NCI-H526 treated with DMSO at 0.1 percent for 48 hours (cell line): ENCODE measurements around the gene VPS13C.
"Not testable (repeated sequence)": the region's sequence is repeated elsewhere in the genome, so short reads cannot be mapped to it uniquely, and the experiment has no call there.

Experiments used
- DNase-seq: peaks from one replicate; lab custom pipeline; 2025; lab: John Stamatoyannopoulos, UW

Gene VPS13C

GRCh38 chr15:62035256-62035924 lies 24.9 kb downstream of the VPS13C start:
- DNase-seq, result no peak

DNA sequence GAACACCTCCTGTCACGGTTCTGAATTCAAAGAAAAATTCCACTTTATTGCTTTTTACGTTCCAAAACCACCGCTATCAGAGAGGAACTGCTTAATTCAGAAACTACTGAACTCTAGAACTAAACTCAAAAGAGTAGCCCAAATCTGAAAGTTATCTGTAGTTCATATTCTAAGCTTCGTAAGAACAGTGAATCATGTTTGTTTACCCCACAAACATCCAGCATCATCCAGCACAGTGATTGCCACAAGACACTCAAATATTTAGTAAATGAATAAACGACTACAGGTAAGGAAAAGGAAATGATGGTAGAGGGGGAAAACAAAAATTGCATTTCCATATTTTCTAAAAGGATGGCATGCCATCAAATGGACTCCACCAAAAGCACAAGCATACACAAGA lies 32.3 kb downstream of the VPS13C start:
- no peak for DNase-seq

GRCh38 chr15:62027263-62027565 lies 33.0 kb downstream of the VPS13C start:
- DNase-seq, result no peak

DNA sequence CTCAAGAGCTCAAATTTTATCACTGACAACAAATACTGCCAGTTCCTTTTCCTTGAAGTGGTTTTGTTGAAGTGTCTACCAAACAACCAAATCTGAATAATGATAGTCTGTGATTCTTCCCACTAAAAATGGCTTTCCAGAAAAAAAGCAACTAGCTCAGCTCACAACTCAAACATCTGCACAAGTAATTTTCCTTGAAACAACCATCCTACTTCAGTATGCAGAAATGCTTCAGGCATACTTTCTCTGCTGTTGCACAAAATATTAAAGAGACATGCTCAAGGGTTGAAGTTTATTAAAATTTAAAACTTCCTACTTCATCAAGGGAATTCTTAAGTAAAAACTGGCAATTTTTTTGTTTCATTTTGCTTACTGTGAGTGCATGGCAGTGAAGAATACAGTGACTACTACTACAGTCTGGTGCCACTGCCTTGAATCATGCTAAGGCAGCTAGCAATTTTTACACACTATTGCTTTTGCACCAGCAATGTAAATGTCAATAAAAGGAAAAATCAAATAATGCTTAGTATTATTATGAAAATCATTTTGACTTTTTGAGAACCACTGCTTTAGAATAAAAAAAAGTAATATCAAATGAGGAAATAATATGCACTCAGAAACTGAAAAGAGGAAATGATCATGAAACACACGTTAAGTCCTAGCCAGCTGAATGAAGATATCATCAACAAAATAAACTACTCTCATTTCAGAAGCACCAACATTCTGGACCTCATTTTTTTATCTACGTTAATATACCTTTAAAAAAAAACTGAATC lies 33.6 kb downstream of the VPS13C start:
- DNase-seq, result no peak

GRCh38 chr15:62021991-62022600 lies 38.2 kb downstream of the VPS13C start:
- no peak for DNase-seq

- no peak for DNase-seq
These were observed 39.6 kb downstream of the VPS13C start for GRCh38 chr15:62020576-62021160.

DNA sequence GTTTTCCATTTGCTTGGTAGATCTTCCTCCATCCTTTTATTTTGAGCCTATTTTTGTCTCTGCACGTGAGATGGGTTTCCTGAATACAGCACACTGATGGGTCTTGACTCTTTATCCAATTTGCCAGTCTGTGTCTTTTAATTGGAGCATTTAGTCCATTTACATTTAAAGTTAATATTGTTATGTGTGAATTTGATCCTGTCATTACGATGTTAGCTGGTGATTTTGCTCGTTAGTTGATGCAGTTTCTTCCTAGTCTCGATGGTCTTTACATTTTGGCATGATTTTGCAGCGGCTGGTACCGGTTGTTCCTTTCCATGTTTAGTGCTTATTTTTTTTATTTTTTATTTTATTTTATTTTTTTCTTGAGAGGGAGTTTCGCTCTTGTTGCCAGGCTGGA lies 54.9 kb downstream of the VPS13C start:
- DNase-seq, result not testable (repeated sequence)

GRCh38 chr15:61997786-61998185 lies 62.5 kb downstream of the VPS13C start:
- DNase-seq, result no peak

DNA sequence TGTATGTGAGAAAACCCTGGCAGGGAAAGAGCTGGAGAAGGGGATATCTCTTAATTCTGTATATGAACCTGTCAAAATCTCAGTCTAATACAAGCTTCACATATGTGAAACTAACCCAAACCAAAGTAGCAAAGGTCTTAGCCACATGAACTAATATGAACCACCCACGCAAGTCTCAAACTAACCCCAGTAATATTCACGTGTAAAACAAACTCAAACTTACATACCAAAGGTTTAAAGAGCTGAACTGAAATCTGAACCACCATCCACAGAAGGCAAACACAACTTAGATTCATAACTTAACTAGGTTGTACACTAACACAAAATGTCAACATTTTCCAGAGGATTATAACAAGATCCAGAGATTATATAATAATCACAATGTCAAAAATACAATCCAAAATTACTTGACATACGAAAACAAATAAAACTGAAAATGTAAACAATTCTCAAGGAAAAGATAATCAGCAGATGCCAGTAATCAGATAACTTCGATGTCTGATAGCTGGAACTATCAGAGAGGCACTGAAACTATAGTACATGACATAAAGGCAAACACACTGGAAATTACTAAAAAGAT lies 64.1 kb downstream of the VPS13C start:
- no peak for DNase-seq

- DNase-seq, result no peak
These were observed 66.0 kb downstream of the VPS13C start for GRCh38 chr15:61994216-61994615.

GRCh38 chr15:61992518-61992917 lies 67.7 kb downstream of the VPS13C start:
- DNase-seq, result no peak

GRCh38 chr15:61989667-61990066 lies 70.6 kb downstream of the VPS13C start:
- no peak for DNase-seq

DNA sequence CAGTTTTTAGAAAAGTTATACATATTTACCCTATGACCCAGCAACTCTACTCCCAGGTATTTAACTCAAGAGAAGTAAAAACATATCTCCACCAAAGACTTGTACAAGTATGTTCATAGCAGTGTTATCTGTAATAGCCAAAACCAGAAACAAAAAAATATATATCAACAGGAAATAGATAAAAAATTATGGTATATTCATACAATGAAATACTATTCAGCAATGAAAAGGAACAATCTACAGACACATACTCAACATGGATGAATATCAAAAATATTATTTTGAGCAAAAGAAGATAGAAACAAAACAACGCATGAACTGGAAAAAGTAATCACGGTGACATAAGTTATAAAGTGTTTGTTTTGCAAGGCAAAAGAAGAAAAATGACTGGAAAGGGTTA lies 72.4 kb downstream of the VPS13C start:
- no peak for DNase-seq

DNA sequence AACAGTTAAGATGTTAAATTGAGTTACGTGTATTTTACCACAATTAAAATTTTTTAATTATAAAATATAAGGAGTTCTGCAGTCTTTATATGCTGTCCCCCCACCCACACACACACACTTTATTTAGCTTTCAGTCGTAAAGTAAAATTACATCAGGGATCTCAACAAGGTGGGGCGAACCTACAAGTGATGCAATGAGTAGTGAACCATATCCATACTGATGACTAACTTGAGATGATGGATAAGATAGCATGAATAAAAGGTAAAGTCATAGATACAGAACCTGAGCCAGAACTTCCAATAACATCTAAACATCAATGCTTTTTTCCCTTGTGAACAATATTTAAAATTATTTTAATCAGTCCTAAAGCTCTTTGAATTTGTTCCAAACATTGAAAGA lies 77.2 kb downstream of the VPS13C start:
- DNase-seq, result no peak

- no peak for DNase-seq
These were observed 82.0 kb downstream of the VPS13C start for GRCh38 chr15:61978225-61978624.

DNA sequence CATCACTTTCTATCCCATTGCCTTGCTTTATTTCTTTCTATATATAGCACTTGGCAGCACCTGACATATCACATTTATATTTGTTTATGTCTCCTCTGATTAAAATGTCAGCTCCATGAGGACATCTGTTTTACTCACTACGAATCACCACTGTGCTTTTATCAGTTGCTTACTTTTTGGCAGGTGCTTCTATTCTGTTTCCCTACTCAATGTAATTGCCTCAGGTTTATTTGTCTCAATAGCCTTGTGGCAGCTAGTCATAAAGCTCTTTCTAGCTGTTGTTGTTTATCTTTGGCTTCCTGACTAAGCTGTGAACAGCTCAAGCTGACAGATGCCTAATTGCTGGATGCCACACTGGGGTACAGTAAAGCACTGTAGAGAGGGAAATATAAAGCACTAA lies 85.5 kb downstream of the VPS13C start:
- no peak for DNase-seq

DNA sequence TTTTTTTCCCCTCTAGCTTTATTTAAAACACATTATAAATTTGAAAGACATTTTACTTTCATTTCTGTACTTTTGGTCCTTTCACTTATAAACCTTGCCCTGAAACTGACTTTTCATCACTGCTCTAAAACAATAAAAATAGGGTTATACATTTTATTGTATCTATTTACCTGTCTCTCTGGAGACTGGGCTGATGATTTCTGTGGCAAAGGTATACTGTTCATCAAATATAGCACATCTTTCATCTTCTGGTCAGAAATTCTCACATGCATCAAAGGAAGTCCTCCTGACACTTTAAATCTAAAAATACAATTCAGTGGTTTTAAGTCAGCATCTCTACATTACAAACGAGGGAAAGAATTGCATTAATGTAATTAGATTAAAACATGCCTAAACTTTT lies 86.1 kb downstream of the VPS13C start:
- DNase-seq, result no peak

GRCh38 chr15:61951949-61952348 lies 108.3 kb downstream of the VPS13C start:
- DNase-seq, result no peak

- DNase-seq, result no peak
These were observed 113.5 kb downstream of the VPS13C start for GRCh38 chr15:61946778-61947177.

DNA sequence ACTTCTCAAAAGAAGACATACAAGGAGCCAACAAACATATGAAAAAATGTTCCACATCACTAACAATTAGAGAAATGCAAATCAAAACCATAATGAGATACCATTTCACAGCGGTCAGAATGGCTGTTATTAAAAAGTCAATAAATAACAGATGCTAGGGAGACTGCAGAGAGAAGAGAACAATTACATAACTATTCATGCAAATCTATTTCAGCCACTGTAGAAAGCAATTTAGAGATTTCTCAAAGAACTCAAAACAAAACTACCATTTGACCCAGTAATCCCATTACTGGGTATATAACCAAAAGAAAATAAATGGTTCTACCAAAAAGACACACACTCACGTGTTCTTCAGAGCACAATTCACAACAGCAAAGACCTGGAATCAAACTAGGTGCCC lies 116.3 kb downstream of the VPS13C start:
- DNase-seq, result peak; percentile 66

- no peak for DNase-seq
These were observed 122.0 kb downstream of the VPS13C start for GRCh38 chr15:61938249-61938648.

GRCh38 chr15:61936528-61937195 lies 123.6 kb downstream of the VPS13C start:
- DNase-seq, result no peak
